ENCODE results near the gene CHCHD3. TPM values are rescaled to one million over a fixed set of nuclear protein-coding genes. Genes with fewer than 3 reads are reported as not detected.

The CHCHD3 gene
- total RNA-seq, 1 donor from 2014 or later, result 209 TPM

DNA sequence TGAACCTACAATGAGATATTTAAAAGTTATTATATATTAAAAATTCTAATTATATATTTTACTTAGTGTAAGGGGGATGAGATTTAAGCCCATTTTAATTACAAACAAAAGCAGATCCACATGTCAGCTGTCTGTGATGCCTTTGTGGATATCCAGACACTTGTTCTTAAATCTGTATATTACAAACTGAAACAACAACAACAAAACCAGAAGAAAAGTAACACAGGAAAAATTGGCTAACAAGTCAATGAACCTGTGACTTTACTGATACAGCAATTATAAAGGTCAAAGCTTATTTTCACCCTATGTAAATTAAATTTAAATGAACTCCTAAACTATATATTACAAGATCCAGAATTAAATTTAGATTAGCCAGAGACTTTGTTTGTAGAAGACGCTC lies 222.7 kb downstream of the CHCHD3 start:
- H3K4me1 ChIP-seq, result peaks cover 2% of the 10 kb centered on the region
- H3K4me3 ChIP-seq, result no peak overlapping the region
- H3K27me3 ChIP-seq (ENCODE audit: low read depth), result no peaks in the 10 kb centered on the region
- peaks cover 7% of the 10 kb centered on the region for H3K9me3 ChIP-seq (replicated peaks)
- H3K36me3 ChIP-seq, result no peaks in the 10 kb centered on the region
- no peak for DNase-seq
- no peak overlapping the region for H3K27ac ChIP-seq (replicated peaks)
- TF ChIP-seq, protein P1, sequence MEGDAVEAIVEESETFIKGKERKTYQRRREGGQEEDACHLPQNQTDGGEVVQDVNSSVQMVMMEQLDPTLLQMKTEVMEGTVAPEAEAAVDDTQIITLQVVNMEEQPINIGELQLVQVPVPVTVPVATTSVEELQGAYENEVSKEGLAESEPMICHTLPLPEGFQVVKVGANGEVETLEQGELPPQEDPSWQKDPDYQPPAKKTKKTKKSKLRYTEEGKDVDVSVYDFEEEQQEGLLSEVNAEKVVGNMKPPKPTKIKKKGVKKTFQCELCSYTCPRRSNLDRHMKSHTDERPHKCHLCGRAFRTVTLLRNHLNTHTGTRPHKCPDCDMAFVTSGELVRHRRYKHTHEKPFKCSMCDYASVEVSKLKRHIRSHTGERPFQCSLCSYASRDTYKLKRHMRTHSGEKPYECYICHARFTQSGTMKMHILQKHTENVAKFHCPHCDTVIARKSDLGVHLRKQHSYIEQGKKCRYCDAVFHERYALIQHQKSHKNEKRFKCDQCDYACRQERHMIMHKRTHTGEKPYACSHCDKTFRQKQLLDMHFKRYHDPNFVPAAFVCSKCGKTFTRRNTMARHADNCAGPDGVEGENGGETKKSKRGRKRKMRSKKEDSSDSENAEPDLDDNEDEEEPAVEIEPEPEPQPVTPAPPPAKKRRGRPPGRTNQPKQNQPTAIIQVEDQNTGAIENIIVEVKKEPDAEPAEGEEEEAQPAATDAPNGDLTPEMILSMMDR (IDR thresholded peaks at IDR 0.05; ENCODE audit: borderline replicate concordance), result no peak
- intact Hi-C loops (cut with micrococcal nuclease), result no loop called here

DNA sequence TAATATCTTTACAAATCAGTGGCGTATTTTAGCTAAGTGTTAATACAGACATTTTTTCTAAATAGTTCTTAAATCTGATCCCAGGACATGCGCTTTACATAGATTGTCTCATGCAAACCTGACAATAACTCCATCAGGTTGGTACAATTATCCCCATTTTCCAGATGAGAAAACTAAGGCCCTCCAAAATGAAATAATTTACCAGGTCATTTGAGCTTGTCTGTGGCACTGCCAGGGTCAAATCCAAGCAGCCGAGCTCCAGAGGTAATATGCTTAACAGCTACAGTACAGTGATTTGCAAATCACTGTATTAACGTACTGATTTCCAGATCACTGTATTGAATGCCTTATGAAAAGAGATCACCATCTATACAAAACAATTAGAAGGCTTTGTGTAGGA lies 223.1 kb downstream of the CHCHD3 start:
- intact Hi-C loops (cut with micrococcal nuclease), result no loop called here
- Histone ChIP-seq H3K4me1 (no peaks in the 10 kb centered on the region), H3K27ac (replicated peaks) (no peak overlapping the region), H3K36me3 (no peaks in the 10 kb centered on the region), H3K9me3 (replicated peaks) (peaks cover 7% of the 10 kb centered on the region), H3K27me3 (ENCODE audit: low read depth) (no peaks in the 10 kb centered on the region), H3K4me3 (no peak overlapping the region)
- DNase-seq, result no peak
- TF ChIP-seq, protein P1 (IDR thresholded peaks at IDR 0.05; ENCODE audit: borderline replicate concordance), result no peak

DNA sequence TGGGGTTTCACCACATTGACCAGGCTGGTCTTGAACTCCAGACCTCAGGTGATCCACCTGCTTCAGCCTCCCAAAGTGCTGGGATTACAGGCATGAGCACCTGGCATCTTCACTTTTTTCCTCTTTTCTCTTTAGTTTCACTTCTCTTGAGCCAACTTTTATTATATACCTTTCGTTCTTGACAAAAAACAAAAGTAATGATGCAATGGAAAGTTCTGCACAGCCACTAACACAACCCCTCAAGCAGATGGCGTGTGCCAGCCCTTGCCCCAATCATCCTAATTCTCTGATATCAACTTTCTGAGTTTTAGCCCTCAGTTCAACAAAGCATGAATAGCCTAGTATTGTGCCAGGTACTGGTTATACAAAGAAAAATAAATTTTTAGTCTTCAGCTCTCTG lies 223.6 kb downstream of the CHCHD3 start:
- DNase-seq, result no peak
- Histone ChIP-seq H3K36me3 (no peaks in the 10 kb centered on the region), H3K27me3 (ENCODE audit: low read depth) (no peaks in the 10 kb centered on the region), H3K27ac (replicated peaks) (no peak overlapping the region), H3K4me3 (no peak overlapping the region), H3K4me1 (no peaks in the 10 kb centered on the region), H3K9me3 (replicated peaks) (peaks cover 3% of the 10 kb centered on the region)
- intact Hi-C loops (cut with micrococcal nuclease), result no loop called here
- TF ChIP-seq, protein P1 (IDR thresholded peaks at IDR 0.05; ENCODE audit: borderline replicate concordance), result no peak

DNA sequence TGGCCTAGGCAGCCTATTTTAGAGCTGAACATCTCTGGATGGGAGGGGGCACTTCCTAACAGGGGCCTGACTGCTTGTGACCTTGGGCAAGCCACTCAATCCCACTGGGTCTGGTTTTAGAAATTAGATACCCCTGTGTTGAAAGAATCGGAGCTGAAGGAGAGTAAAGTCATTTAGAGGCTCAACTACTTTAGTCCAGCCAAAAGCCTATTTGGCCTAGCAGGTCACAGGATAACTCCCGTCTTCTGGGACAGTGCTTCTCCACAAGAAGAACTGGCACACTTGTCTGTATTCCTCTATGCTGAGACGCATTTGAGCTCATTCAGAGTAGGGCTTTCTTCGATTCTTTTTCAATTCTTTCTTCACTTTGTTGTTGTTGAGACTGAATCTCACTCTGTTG lies 224.2 kb downstream of the CHCHD3 start:
- TF ChIP-seq, protein P1 (IDR thresholded peaks at IDR 0.05; ENCODE audit: borderline replicate concordance), result no peak
- Histone ChIP-seq H3K4me3 (no peak overlapping the region), H3K27ac (replicated peaks) (no peak overlapping the region), H3K9me3 (replicated peaks) (no peaks in the 10 kb centered on the region), H3K4me1 (no peaks in the 10 kb centered on the region), H3K36me3 (no peaks in the 10 kb centered on the region), H3K27me3 (ENCODE audit: low read depth) (no peaks in the 10 kb centered on the region)
- intact Hi-C loops (cut with micrococcal nuclease), result no loop called here
- no peak for DNase-seq

DNA sequence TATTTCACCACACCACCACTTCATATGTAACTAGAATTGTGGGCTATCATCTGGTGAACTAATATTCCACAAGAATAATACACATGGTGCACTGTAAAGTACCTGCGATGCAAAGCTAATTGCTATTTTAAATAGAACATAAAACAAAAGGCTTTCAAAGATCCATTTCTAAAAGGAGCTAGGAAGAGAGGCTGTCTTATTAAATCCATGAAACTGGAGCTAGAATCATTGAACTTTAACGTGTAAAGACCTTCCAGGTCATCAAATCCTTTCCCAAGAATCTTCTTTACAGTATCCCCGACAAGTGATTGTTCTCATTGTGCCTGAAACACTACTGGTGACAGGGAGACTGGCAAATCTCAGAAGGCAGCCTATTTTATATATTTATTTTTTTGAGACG lies 224.9 kb downstream of the CHCHD3 start:
- Histone ChIP-seq H3K27me3 (ENCODE audit: low read depth) (no peaks in the 10 kb centered on the region), H3K27ac (replicated peaks) (no peak overlapping the region), H3K4me1 (no peaks in the 10 kb centered on the region), H3K9me3 (replicated peaks) (no peaks in the 10 kb centered on the region), H3K4me3 (no peak overlapping the region), H3K36me3 (no peaks in the 10 kb centered on the region)
- intact Hi-C loops (cut with micrococcal nuclease), result no loop called here
- no peak for DNase-seq
- TF ChIP-seq, protein P1 (IDR thresholded peaks at IDR 0.05; ENCODE audit: borderline replicate concordance), result no peak

DNA sequence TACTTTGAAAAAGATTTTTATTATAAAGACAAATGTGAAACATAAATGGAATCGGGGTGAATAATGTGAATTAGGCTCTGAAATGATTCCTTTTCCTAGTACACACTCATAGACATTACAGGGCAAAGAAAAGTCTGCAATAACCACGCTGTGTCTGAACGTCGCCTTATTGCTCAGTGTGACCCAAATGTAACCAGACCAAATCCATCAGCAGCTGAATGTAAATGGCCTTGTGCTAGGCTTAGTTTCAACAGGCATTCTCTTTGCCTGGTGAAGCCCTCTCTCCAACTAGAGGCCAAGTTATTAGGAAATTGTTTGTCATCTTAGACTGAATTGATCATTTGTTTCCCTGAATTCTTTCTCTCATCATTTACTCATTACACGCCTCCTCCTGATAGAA lies 225.5 kb downstream of the CHCHD3 start:
- no peak overlapping the region for H3K4me3 ChIP-seq
- no peaks in the 10 kb centered on the region for H3K27me3 ChIP-seq (ENCODE audit: low read depth)
- TF ChIP-seq, protein P1 (IDR thresholded peaks at IDR 0.05; ENCODE audit: borderline replicate concordance), result no peak
- H3K9me3 ChIP-seq (replicated peaks), result no peaks in the 10 kb centered on the region
- no peak overlapping the region for H3K27ac ChIP-seq (replicated peaks)
- no peaks in the 10 kb centered on the region for H3K4me1 ChIP-seq
- intact Hi-C loops (cut with micrococcal nuclease), result no loop called here
- no peaks in the 10 kb centered on the region for H3K36me3 ChIP-seq
- DNase-seq, result no peak
